ENCODE results near the gene BAHCC1.

The BAHCC1 gene

GRCh38 chr17:81398832-81399411 is 3.7 kb downstream of the BAHCC1 start:
- DNase-seq, result no peak

DNA sequence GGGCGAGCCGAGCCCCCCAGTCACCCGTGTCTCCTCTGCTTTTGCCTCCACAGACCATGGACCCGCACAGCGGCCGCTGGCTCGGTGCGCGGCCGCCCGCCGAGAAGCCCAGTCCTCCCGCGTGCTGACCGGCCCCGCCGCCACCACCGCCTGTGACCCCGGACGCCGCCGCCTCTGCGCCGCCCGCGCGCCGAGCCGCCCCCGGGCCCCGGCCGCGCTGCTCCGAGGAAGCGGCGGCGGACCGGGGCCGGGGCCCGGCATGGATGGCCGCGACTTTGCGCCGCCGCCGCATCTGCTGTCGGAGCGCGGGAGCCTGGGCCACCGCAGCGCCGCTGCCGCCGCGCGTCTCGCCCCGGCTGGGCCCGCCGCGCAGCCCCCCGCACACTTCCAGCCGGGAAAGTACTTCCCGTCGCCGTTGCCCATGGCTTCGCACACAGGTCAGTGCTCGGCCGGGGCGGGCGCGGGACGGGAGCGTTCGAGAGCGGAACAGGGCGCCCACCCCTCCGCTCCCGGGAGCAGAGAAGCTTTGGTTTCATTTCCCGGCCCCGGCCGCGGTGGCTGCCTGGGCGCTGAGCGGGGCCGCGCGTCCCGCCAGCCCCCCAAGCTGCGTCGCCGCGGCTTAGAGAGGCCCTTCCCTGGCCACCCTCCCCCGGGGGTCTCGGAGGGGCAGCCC is 4.4 kb downstream of the BAHCC1 start:
- no peak for DNase-seq

GRCh38 chr17:81400154-81400977 is 5.1 kb downstream of the BAHCC1 start:
- no peak for DNase-seq

GRCh38 chr17:81400996-81401722 is 5.9 kb downstream of the BAHCC1 start:
- no peak for DNase-seq

GRCh38 chr17:81401723-81402529 is 6.7 kb downstream of the BAHCC1 start:
- no peak for DNase-seq

- no peak for DNase-seq
Measured at GRCh38 chr17:81402530-81402941, 7.3 kb downstream of the BAHCC1 start.

- DNase-seq, result no peak
Measured at GRCh38 chr17:81402981-81403467, 7.8 kb downstream of the BAHCC1 start.

- no peak for DNase-seq
Measured at GRCh38 chr17:81403671-81404534, 8.6 kb downstream of the BAHCC1 start.

GRCh38 chr17:81404558-81405165 is 9.4 kb downstream of the BAHCC1 start:
- DNase-seq, result no peak

- DNase-seq, result no peak
Measured at GRCh38 chr17:81405411-81405872, 10.2 kb downstream of the BAHCC1 start.

DNA sequence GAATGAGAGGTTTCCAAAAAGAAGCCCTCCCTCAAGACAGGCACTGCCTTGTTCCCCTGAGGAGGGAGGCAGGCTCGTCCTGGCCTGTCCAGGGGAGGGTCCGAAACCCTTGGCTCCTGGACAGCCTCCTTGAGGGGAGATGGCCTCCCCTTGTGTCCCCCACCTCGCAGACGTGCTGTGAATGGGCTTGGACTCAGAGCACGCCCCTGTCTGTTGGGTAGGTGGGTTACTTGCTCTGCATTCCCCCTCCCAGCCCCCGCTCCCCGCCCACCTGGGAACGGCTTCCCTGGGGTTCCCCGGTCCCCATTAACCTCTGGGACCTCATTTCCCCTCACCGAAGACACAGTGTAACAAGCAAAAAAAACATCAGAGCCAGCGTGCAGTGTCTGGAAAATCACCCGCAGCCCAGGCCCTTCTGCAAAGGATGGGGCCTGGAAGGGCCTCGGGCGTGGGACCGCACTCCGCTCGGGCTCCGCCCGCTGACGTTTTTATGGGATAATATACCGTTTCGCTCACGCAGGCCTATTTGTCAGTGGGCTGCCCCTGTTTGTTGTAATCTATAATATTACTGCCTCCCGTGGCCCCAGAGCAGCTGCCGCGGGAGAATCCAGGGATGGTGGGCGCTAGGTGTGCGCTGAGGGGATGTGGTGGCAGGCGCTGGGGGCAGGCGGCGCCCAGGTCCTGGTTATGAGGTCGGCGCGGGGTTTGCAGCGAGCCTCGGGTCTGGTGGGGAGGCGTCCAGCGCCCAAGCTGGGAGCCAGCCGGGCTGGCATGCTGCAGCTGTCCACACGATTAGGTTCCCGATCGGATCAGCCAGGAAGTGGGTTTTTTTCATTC is 11.1 kb downstream of the BAHCC1 start:
- no peak for DNase-seq

DNA sequence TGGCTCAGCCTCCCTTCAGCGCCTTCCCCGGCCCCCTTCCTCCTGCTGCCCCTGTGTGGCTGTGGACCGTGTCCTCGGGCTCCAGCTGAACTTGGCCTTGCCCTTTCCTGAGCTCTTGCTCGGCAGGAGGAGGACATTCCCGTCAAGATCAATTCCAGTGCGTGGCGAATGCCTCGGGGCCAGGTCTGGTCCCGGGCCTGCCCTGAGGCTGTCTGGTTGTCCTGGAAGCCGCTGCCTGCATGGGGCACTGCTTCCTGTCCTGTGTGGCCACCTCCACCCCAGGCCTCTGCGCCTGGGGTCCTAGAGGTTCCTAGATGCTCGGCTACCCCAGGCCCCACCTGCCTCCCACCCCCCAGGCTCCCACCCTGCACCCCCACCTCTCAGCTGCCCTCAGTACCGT is 12.8 kb downstream of the BAHCC1 start:
- DNase-seq, result no peak

DNA sequence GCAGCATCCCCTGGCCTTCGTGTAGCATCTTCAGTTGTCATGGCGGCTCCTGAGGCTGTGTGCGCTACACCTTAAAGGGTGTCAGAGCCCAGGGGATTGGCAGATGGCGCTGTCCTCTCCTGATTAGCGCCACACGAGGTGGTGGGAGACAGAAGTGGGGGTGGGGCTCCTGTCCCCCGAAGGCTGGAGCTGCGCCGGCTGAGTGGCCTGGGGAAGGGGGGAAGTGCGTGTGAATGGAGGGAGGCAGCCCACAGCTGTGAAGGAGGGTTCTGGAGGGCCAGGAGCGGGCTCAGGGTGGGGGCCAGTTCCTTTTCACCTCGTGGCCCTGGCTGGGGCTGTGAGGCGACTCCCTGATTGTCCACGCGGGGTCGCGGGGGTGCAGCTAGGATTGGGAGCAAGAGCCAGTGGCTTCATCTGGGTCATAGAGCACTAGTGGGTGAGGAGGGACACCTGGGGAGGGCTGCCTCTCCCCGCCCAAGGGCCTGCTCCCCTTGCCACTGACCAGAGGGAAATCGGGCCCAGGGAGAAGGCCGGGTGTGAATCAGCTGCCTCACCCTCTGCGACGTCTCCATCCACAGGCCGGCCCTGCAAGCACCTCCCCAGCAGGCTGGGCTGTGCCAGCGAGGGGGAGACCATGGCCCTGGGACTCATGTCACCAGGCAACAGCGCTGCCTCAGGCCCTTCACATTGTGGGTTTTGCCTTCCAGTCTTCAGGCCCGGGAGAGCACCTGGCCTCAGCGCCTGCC is 14.1 kb downstream of the BAHCC1 start:
- no peak for DNase-seq

DNA sequence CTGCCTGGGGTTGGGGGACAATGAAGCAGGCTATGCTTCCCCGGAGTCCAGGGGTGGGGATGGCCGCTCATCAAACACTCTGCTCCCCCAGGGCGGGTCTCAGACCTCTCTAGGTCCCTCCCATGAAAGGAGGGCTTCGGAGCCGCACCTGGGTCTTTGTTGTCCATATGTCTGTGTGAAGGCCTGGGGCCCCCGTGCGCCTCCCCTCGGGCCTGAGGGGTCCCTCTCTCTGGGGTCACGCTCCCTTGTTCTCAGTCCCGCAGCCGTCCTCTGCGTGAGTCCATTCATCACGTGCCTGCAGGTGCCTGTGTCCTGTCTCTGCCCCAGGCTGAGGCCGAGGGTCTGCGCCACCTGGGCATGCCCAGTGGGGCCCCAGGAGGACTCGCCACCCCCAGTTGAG is 15.6 kb downstream of the BAHCC1 start:
- no peak for DNase-seq

DNA sequence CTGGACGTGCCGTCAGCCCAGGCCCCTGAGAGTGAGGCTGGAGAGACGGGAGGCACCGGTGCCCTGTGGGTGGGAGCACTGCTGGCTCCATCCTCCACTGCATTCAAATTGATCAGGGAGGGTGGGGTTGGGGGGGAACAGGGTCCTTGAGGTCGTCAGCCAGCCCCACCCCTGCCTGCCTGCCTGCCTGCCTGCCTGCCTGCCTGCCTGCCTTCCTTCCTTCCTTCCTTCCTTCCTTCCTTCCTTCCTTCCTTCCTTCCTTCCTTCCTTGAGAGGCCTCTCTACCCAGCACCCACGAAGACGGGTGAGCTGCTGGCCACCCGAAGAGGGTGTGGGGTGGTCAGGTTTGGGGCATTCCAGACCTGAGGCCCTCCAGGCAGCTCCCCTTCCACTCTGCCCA is 16.0 kb downstream of the BAHCC1 start:
- DNase-seq, result no peak

- peak; percentile 58 to 60 for DNase-seq
Measured at GRCh38 chr17:81412490-81413093, 17.3 kb downstream of the BAHCC1 start.

- DNase-seq, result no peak
Measured at GRCh38 chr17:81413497-81414135, 18.4 kb downstream of the BAHCC1 start.
